Astrocyte (in vitro differentiated cells and primary cell): ENCODE data around the gene CBFA2T2.
"Not testable (repeated sequence)": the region's sequence is repeated elsewhere in the genome, so short reads cannot be mapped to it uniquely, and the experiment has no call there.

Source experiments
- CTCF ChIP-seq: IDR thresholded peaks from 2 replicates; pipeline ENCODE4 v1.5.1; 2011; ENCODE audit warnings: low read depth, mild to moderate bottlenecking, inconsistent platforms, low read length, moderate library complexity; ENCODE audit not compliant: insufficient read depth
- EZH2 ChIP-seq: IDR thresholded peaks from 2 replicates; pipeline ENCODE4 v1.6.1; 2012; ENCODE audit warnings: mild to moderate bottlenecking, low read length, inconsistent platforms; ENCODE audit not compliant: insufficient read depth

GRCh38 chr20:33511876-33512275, 22.0 kb downstream of the CBFA2T2 start:
- TF ChIP-seq CTCF, EZH2: not testable (repeated sequence)
